HepG2 (cell line): ENCODE measurements around the gene RYR2. TPM values are rescaled to one million over a fixed set of nuclear protein-coding genes. Genes with fewer than 3 reads are reported as not detected.

Source experiments
- ATAC-seq: fragments of 200-7000 bp; cut with Tn5 transposase; 3 replicates; pipeline ENCODE4 v1.9.1; 2020; ENCODE audit warnings: mild to moderate bottlenecking, moderate library complexity
- BruUV-seq: library from RNA; stranded (reverse); fragments of 400-500 nt; replicated peaks from 2 replicates; lab custom pipeline; 2021; lab: Mats Ljungman, UMichigan
- CTCF ChIA-PET: fragments of 300-600 bp; formaldehyde crosslinking; extraction: SDS; loops from one replicate; lab custom pipeline; 2021; ENCODE audit warnings: low total read pairs, inconsistent platforms, low intra/inter-chr PET ratio; lab: Yijun Ruan, JAX
- POLR2A ChIA-PET: fragments of 350-600 bp; sonication (Branson Sonifier 250); formaldehyde crosslinking; loops from one replicate; lab custom pipeline; 2020; ENCODE audit warnings: antibody characterized with exemption, inconsistent platforms; lab: Yijun Ruan, JAX
- DNase-seq: peaks from one replicate; pipeline ENCODE4 v3.0.0-alpha.2; 2015; ENCODE audit warnings: low spot score
- FAIRE-seq: peaks from 3 replicates; lab custom pipeline; 2011; peaks lifted over from hg19 to GRCh38; lab: Jason Lieb, UNC
- H2AFZ ChIP-seq: one replicate; pipeline ENCODE4 v1.6.1; 2011; ENCODE audit warnings: low read length, inconsistent platforms
- H3K27ac ChIP-seq: fragments of 300-600 bp; 3 replicates; pipeline ENCODE4 v1.8.0; 2011; ENCODE audit warnings: mixed run types, mild to moderate bottlenecking, mixed read lengths, low read length, inconsistent platforms; ENCODE audit not compliant: insufficient read depth; ENCODE audit errors: extremely low read length
- H3K27me3 ChIP-seq, 2 experiments: fragments of 200-600 bp in 1 of 2; 2 replicates in 1 of 2; 3 replicates in 1 of 2; pipeline versions ENCODE4 v1.6.0 to v1.8.0; 2011; ENCODE audit warnings: low read length in 2 of 2, mild to moderate bottlenecking in 2 of 2, moderate library complexity in 2 of 2, inconsistent platforms in 1 of 2; ENCODE audit not compliant: insufficient read depth in 2 of 2, control insufficient read depth in 1 of 2
- H3K36me3 ChIP-seq, 2 experiments: fragments of 200-600 bp in 1 of 2; replicated peaks in 1 of 2; 2 replicates in 1 of 2; 3 replicates in 1 of 2; pipeline versions ENCODE4 v1.5.1 to v1.8.0; 2011; ENCODE audit warnings: low read length in 2 of 2, inconsistent platforms in 1 of 2; ENCODE audit not compliant: insufficient read depth in 2 of 2, control insufficient read depth in 1 of 2
- H3K4me1 ChIP-seq: 2 replicates; pipeline ENCODE4 v1.5.1; 2012; ENCODE audit warnings: low read length, inconsistent platforms; ENCODE audit not compliant: insufficient read depth
- H3K4me2 ChIP-seq: 2 replicates; pipeline ENCODE4 v1.6.0; 2011; ENCODE audit warnings: low read depth, low read length, inconsistent platforms
- H3K4me3 ChIP-seq, 3 experiments: fragments of 200-600 bp in 1 of 3; sonication (generic), shearing (Covaris generic) in 1 of 3; replicated peaks in 1 of 3; 2 replicates each; pipeline ENCODE4 v1.5.1; 2011 to 2016; ENCODE audit warnings: low read length in 3 of 3, inconsistent platforms in 2 of 3, low read depth in 2 of 3, mild to moderate bottlenecking in 2 of 3, control low read depth in 1 of 3, mixed read lengths in 1 of 3; ENCODE audit not compliant: insufficient read depth in 1 of 3
- H3K79me2 ChIP-seq: one replicate; pipeline ENCODE4 v1.6.1; 2011; ENCODE audit warnings: low read length, inconsistent platforms; ENCODE audit not compliant: insufficient read depth
- H3K9ac ChIP-seq: 2 replicates; pipeline ENCODE4 v1.6.0; 2011; ENCODE audit warnings: mild to moderate bottlenecking, low read depth, low read length, inconsistent platforms; ENCODE audit not compliant: insufficient read depth
- H3K9me3 ChIP-seq: 2 replicates; pipeline ENCODE4 v1.5.1; 2012; ENCODE audit warnings: mild to moderate bottlenecking, low read length
- H4K20me1 ChIP-seq: 2 replicates; pipeline ENCODE4 v1.6.0; 2011; ENCODE audit warnings: inconsistent platforms, mild to moderate bottlenecking, low read length, moderate library complexity; ENCODE audit not compliant: insufficient read depth
- CEBPG ChIP-seq: IDR thresholded peaks from 2 replicates; pipeline ENCODE4 v1.6.1; 2016
- CENPX ChIP-seq: sonication (generic); formaldehyde crosslinking; IDR thresholded peaks from 2 replicates; pipeline ENCODE4 v1.9.0; 2021; ENCODE audit warnings: mild to moderate bottlenecking, missing genetic modification reagents, moderate library complexity
- DPF2 ChIP-seq: sonication (generic); formaldehyde crosslinking; IDR thresholded peaks from 2 replicates; pipeline ENCODE4 v1.4.0; 2020; ENCODE audit warnings: mild to moderate bottlenecking, low read depth, missing genetic modification reagents, borderline replicate concordance
- EP300 ChIP-seq, 3 experiments: sonication (generic) in 1 of 3; formaldehyde crosslinking in 1 of 3; IDR thresholded peaks; 2 replicates each; pipeline versions ENCODE4 v1.5.1 to v1.6.1; 2011 to 2020; ENCODE audit warnings: low read depth in 2 of 3, low read length in 2 of 3, borderline replicate concordance in 1 of 3, improper control_type of control experiment in 1 of 3, mild to moderate bottlenecking in 1 of 3, missing genetic modification reagents in 1 of 3, moderate library complexity in 1 of 3
- MIXL1 ChIP-seq: IDR thresholded peaks from 2 replicates; pipeline ENCODE4 v1.6.1; 2016
- NFYB ChIP-seq: sonication (generic); formaldehyde crosslinking; IDR thresholded peaks from 2 replicates; pipeline ENCODE4 v1.4.0; 2020; ENCODE audit warnings: missing genetic modification reagents
- TP53 ChIP-seq: sonication (generic); formaldehyde crosslinking; conservative IDR thresholded peaks from 2 replicates; pipeline ENCODE4 v1.4.0; 2020; ENCODE audit warnings: missing genetic modification reagents
- U2AF1 ChIP-seq: fragments of 200-400 bp; formaldehyde crosslinking; optimal IDR thresholded peaks from 2 replicates; pipeline ENCODE3; 2017; ENCODE audit warnings: mild to moderate bottlenecking, low read depth, low read length
- ZMAT3 ChIP-seq: sonication (generic); formaldehyde crosslinking; conservative IDR thresholded peaks from 2 replicates; pipeline ENCODE4 v1.7.0; 2021; ENCODE audit warnings: missing genetic modification reagents
- ZNF562 ChIP-seq: sonication (generic); formaldehyde crosslinking; IDR thresholded peaks from 2 replicates; pipeline ENCODE4 v1.8.0; 2022; ENCODE audit warnings: missing genetic modification reagents, borderline replicate concordance
- ZNF563 ChIP-seq: sonication (generic); formaldehyde crosslinking; IDR thresholded peaks from 2 replicates; pipeline ENCODE4 v1.8.0; 2022; ENCODE audit warnings: mild to moderate bottlenecking, moderate library complexity, missing genetic modification reagents
- ZNF605 ChIP-seq: sonication (generic); formaldehyde crosslinking; IDR thresholded peaks from 2 replicates; pipeline ENCODE4 v1.8.0; 2022; ENCODE audit warnings: mild to moderate bottlenecking, missing genetic modification reagents
- ZNF746 ChIP-seq: sonication (generic); formaldehyde crosslinking; IDR thresholded peaks from 2 replicates; pipeline ENCODE4 v1.8.0; 2022; ENCODE audit warnings: mild to moderate bottlenecking, missing genetic modification reagents
- ZNF790 ChIP-seq: sonication (generic); formaldehyde crosslinking; IDR thresholded peaks from 2 replicates; pipeline ENCODE4 v1.8.0; 2022; ENCODE audit warnings: missing genetic modification reagents, mild to moderate bottlenecking, borderline replicate concordance
- WGBS: methylation state at CpG from one replicate; pipeline ENCODE4 v1.1.6; 2017; ENCODE audit warnings: low lambda C conversion rate; 5-methylcytosine and 5-hydroxymethylcytosine counted together
- in situ Hi-C: cut with HindIII; loops from 2 replicates; pipeline ENCODE4 v1.10.0; 2017; ENCODE audit warnings: low pct_unique_long_range_greater_than_20kb; ENCODE audit not compliant: extremely low pct_ligation_motif_present
- intact Hi-C: fragments of 100-400 bp; cut with micrococcal nuclease; formaldehyde crosslinking; loops from one replicate; pipeline ENCODE4 v1.10.0; 2022; ENCODE audit not compliant: unreplicated experiment
- polyA plus RNA-seq, 8 experiments: library from polyadenylated mRNA; depleted of rRNA in 3 of 8; stranded (reverse) in 7 of 8; unstranded in 1 of 8; fragments of >200 nt; fragmentation: Illumina TruSeq in 4 of 8; extraction: Trizol in 4 of 8; gene quantifications; 2 replicates each; pipeline versions ENCODE4 v1.2.1 to v1.2.3, GENCODE V29; 2011 to 2016; ENCODE audit warnings: low read depth in 4 of 8, missing spikeins in 1 of 8, mixed read lengths in 1 of 8; ENCODE audit not compliant: insufficient read depth in 1 of 8
- total RNA-seq, 5 experiments: library from RNA; depleted of rRNA; stranded (reverse); fragments of >200 nt; fragmentation: Illumina TruSeq; extraction: Trizol; gene quantifications; 2 replicates each; pipeline ENCODE4 v1.2.3, GENCODE V29; 2016; ENCODE audit warnings: low read depth in 1 of 5
- TF ChIP-seq, protein P1 (sequence below): sonication (generic); formaldehyde crosslinking; IDR thresholded peaks from 2 replicates; pipeline ENCODE4 v1.4.0; 2020; ENCODE audit warnings: mild to moderate bottlenecking, missing genetic modification reagents
- TF ChIP-seq, protein P2 (sequence below): sonication (generic); formaldehyde crosslinking; IDR thresholded peaks from 2 replicates; pipeline ENCODE4 v1.5.1; 2020; ENCODE audit warnings: missing genetic modification reagents, mild to moderate bottlenecking, borderline replicate concordance

Gene RYR2
- total and polyA plus RNA-seq, 2 of the 13 experiments (the other 11 are each of a cell fraction or from before 2014, with no cell fraction given), result not detected

DNA sequence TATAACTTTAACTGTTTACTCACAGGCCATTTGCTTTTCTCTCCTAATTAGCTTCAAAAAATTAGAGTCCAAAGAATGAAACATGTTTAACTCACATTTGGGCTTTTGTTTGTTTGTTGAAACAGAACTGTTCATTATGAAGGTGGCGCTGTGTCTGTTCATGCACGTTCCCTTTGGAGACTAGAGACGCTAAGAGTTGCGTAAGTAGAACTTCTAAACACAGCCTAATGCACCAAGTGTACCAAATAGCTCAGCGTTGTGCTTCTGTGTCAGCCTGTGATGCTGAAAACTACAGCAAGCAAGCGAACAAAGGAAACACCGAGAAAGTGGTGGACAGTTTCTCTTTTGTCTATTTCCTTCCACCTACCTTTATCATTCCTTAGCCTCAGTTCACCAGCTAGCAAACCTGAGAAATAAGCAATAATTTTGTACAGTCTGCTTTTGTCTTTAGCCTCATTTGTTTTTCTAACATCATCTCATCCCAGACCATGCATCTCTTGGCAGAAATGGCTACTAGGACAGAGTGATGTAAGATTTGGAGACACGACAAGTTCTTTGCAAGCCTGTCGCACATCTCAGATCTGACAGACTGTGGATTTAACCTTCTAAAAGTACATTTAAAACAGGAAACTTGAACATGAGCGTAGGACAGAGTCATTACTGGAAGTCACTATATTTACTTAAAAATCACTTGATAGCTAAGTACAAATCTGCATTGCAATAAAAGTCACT is 375.1 kb downstream of the RYR2 start:
- DNase-seq (no peak), FAIRE-seq (no peak), ATAC-seq (no peak)
- BruUV-seq, result no TSS peak
- H4K20me1 ChIP-seq, result no peaks in the 10 kb centered on the region
- H3K4me2 ChIP-seq, result no peak overlapping the region
- no peaks in the 10 kb centered on the region for H3K79me2 ChIP-seq
- intact Hi-C loops, result no loop called here
- no peaks in the 10 kb centered on the region for H3K27me3 ChIP-seq
- in situ Hi-C loops, result no loop called here
- POLR2A ChIA-PET, result no interaction called here
- 25% methylated on average over 10 of the region's 10 CpGs for WGBS
- no peak overlapping the region for H3K4me3 ChIP-seq
- H3K36me3 ChIP-seq, result no peaks in the 10 kb centered on the region
- H3K9ac ChIP-seq, result no peak overlapping the region
- no peak overlapping the region for H3K27ac ChIP-seq
- CTCF ChIA-PET, result no interaction called here
- TF ChIP-seq ZNF605 (CRISPR knock-in tag), result no peak
- TF ChIP-seq DPF2, result no peak
- no peak for TF ChIP-seq ZMAT3 (CRISPR knock-in tag)
- no peak for TF ChIP-seq ZNF746 (CRISPR knock-in tag)
- TF ChIP-seq ZNF563 (CRISPR knock-in tag), result no peak
- 0 out of 2 replicates have a peak, but pooled peaks have one; percentile 18 for TF ChIP-seq CEBPG (CRISPR knock-in tag)
- TF ChIP-seq TP53 (CRISPR knock-in tag), result no peak
- TF ChIP-seq, all 625 proteins: peak for 1
- Histone ChIP-seq H3K4me1 (no peaks in the 10 kb centered on the region), H3K9me3 (peaks cover 7% of the 10 kb centered on the region), H2AFZ (no peak overlapping the region)

DNA sequence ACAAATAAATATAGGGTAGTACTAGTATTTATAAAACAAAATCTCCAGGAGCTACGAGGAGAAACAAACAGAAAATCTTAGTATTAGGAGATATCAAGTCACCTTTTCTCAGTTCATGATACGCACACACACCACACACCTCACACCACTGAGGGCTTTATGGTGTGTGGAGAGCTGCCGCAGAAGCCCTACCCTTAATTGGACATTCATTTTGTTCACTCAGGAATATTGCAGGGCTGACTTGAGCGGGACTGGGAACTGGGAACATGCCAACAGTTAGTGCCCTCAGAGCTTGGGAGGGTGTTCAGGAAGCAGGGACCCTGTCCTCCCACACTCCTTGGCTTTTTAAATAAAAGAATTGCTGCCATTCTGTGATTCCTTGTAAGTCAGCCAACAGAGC is 386.8 kb downstream of the RYR2 start:
- no peaks in the 10 kb centered on the region for H3K36me3 ChIP-seq
- no TSS peak for BruUV-seq
- H4K20me1 ChIP-seq, result no peaks in the 10 kb centered on the region
- H3K27ac ChIP-seq, result no peak overlapping the region
- in situ Hi-C loops, result no loop called here
- ChIA-PET POLR2A (no interaction called here), CTCF (no interaction called here)
- no peaks in the 10 kb centered on the region; a peak in 1 of 5 replicates for H3K27me3 ChIP-seq
- intact Hi-C loops, result no loop called here
- no peak overlapping the region for H3K4me3 ChIP-seq
- H2AFZ ChIP-seq, result no peak overlapping the region
- H3K79me2 ChIP-seq, result no peaks in the 10 kb centered on the region
- no peak overlapping the region for H3K4me2 ChIP-seq
- no peaks in the 10 kb centered on the region for H3K9me3 ChIP-seq
- ATAC-seq (no peak), DNase-seq (no peak), FAIRE-seq (no peak)
- no peak overlapping the region for H3K9ac ChIP-seq
- H3K4me1 ChIP-seq, result no peaks in the 10 kb centered on the region
- 33% methylated on average over 3 of the region's 4 CpGs for WGBS
- TF ChIP-seq NFYB (CRISPR knock-in tag) (no peak), U2AF1 (no peak), CENPX (CRISPR knock-in tag) (no peak), ZNF790 (no peak), MIXL1 (CRISPR knock-in tag) (no peak), EP300 (IDR thresholded peaks at IDR 0.05; ENCODE audit: low read depth in 2 of 2, low read length in 2 of 2) (no peak), EP300 (CRISPR knock-in tag; IDR thresholded peaks at IDR 0.05; ENCODE audit: borderline replicate concordance) (no peak), ZNF562 (CRISPR knock-in tag) (no peak)
- TF ChIP-seq, protein P1, sequence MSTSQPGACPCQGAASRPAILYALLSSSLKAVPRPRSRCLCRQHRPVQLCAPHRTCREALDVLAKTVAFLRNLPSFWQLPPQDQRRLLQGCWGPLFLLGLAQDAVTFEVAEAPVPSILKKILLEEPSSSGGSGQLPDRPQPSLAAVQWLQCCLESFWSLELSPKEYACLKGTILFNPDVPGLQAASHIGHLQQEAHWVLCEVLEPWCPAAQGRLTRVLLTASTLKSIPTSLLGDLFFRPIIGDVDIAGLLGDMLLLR (CRISPR knock-in tag), result no peak
- TF ChIP-seq, protein P2, sequence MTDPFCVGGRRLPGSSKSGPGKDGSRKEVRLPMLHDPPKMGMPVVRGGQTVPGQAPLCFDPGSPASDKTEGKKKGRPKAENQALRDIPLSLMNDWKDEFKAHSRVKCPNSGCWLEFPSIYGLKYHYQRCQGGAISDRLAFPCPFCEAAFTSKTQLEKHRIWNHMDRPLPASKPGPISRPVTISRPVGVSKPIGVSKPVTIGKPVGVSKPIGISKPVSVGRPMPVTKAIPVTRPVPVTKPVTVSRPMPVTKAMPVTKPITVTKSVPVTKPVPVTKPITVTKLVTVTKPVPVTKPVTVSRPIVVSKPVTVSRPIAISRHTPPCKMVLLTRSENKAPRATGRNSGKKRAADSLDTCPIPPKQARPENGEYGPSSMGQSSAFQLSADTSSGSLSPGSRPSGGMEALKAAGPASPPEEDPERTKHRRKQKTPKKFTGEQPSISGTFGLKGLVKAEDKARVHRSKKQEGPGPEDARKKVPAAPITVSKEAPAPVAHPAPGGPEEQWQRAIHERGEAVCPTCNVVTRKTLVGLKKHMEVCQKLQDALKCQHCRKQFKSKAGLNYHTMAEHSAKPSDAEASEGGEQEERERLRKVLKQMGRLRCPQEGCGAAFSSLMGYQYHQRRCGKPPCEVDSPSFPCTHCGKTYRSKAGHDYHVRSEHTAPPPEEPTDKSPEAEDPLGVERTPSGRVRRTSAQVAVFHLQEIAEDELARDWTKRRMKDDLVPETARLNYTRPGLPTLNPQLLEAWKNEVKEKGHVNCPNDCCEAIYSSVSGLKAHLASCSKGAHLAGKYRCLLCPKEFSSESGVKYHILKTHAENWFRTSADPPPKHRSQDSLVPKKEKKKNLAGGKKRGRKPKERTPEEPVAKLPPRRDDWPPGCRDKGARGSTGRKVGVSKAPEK, result no peak
